ENCODE data around the gene ZFTA.

ZFTA gene

DNA sequence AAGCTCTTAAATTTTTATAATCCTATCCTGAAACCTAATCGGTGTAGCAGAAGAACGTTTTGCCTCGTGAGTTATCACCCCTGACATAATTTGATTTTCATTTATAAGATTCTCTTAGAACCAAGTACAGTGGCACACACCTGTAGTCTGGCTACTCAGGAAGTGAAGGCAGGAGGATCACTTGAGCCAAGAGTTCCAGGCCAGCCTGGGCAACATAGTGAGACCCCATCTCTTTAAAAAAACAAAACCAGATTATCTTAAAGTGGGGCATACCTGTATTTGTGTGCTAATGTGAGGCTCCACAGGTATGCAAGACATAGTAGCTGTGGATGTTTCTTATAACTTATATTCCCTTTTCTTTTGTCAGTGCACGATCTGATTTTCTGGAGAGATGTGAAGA lies 19.0 kb downstream of the ZFTA start:
- no peak for DNase-seq (ENCODE audit: low read depth)

DNA sequence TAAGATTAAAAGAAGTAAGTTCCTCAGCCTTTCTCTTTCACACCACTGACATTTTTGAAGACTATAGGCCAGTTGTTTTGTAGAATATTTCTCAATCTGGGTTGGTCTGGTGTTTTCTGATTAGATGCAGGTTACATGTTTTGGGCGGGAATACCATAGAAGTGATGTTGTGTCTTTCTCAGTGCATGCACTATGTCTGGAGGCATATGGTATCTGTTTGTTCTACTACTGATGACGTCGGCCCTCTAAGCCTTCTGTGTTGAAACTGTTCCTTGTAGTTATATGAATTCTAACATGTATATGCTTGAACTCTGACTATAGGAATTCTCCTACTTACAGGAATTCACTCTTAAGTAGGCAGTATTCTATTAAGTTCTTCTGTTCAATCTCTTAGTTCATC lies 21.6 kb downstream of the ZFTA start:
- no peak for DNase-seq (ENCODE audit: low read depth)

GRCh38 chr11:63745304-63746170 lies 23.0 kb downstream of the ZFTA start:
- DNase-seq (ENCODE audit: low read depth): no peak

DNA sequence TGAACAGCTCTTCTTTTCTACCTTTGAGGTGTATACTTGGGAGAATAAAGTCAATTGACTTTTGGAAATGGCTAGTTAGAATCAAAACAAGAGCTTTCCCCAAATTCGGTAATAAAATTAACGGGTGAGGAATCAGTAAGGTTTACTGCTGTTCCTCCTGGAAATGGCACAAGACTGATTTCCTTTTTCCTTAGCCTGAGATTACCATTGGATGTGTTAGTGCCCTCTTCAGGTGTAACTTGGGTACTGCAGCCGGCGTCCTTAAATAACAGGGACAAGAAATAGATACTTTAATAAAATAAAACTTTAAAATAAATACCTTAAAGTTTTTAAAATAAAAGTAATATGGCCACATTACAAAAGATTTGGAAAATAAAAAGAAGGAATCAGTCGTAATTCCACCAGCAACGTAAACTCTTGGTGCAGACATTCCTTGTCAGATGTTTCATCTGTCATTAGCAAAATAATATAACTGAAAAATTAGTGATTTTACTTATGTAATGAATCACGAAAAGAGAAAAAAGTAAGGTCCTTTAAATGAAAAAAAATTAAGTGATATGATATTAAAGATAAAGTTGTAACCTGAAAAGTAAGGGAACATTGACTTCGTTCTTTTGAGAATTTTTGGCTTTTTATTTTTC lies 29.7 kb downstream of the ZFTA start:
- peak; percentile 59 for DNase-seq (ENCODE audit: low read depth)

GRCh38 chr11:63737718-63738117 lies 30.9 kb downstream of the ZFTA start:
- no peak for DNase-seq (ENCODE audit: low read depth)

DNA sequence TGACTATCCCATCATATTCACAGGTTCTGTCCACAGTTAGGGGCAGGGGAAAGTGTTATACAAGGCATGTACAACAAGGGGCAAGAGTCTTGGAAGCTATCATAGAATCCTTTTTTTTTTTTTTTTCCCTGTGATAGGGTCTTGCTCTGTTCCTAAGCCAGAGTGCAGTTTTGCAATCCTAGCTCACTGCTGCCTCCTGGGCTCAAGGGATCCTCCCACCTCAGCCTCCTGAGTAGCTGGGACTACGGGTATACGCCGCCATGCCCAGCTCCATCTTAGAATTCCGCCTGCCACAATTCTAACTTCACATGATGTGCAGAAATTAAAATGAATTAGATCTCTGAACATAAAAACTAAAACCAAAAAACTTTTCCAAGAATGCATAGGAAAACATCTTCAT lies 31.7 kb downstream of the ZFTA start:
- DNase-seq (ENCODE audit: low read depth): no peak

DNA sequence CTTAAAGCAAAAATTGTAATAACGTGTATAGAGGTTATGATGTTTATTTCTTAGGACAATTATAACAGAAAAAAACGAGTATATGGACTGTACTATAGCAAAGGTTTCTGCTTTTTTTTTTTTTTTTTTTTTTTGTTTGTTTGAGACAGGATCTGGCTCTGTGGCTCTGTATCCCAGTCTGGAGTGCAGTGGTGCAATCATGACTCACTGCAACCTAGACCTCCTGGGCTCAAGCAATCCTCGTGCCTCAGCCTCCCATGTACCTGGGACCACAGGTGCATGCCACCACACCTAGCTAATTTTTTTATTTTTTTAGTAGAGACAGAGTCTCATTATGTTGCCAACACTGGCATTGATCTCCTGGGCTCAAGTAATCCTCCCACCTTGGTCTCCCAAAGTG lies 39.2 kb downstream of the ZFTA start:
- no peak for DNase-seq (ENCODE audit: low read depth)

- no peak for DNase-seq (ENCODE audit: low read depth)
Observed at GRCh38 chr11:63720611-63721010, 48.0 kb downstream of the ZFTA start.

DNA sequence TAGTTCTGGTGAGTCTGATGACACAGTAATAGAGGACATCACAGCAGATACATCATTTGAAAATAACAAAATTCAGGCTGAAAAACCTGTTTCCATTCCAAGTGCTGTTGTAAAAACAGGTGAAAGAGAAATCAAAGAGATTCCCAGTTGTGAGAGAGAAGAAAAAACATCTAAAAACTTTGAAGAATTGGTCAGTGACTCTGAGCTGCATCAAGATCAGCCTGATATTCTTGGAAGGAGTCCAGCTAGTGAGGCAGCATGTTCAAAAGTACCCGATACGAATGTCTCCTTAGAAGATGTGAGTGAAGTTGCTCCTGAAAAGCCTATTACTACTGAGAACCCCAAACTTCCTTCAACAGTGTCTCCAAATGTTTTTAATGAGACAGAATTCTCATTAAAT lies 48.6 kb downstream of the ZFTA start:
- DNase-seq (ENCODE audit: low read depth): no peak

DNA sequence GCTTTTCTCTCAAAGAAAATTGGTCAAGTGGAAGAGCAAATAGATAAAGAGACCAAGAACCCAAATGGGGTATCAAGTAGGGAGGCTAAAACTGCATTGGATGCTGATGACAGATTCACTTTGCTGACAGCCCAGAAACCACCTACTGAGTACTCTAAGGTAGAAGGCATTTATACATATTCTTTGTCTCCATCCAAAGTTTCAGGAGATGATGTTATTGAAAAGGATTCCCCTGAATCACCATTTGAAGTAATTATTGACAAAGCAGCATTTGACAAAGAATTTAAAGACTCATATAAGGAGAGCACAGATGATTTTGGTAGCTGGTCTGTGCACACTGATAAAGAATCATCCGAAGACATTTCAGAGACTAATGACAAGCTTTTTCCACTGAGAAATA lies 49.6 kb downstream of the ZFTA start:
- DNase-seq (ENCODE audit: low read depth): no peak
